HEK293 (cell line): ENCODE data around the gene MKLN1.
A peak's percentile ranks its signal among the peaks of the same experiment; 100 is the strongest.

Source experiments
- CTCF ChIA-PET: fragments of 350-600 bp; formaldehyde crosslinking; extraction: SDS; loops from one replicate; lab custom pipeline; 2021; ENCODE audit warnings: antibody characterized with exemption; lab: Yijun Ruan, JAX
- POLR2A ChIA-PET: fragments of 300-600 bp; formaldehyde crosslinking; extraction: SDS; loops from one replicate; lab custom pipeline; 2020; ENCODE audit warnings: antibody characterized with exemption, inconsistent platforms; lab: Yijun Ruan, JAX
- H3K27ac ChIP-seq: fragments of 200-500 bp; sonication (Bioruptor generic); 2 replicates; pipeline ENCODE4 v1.5.1; 2014; ENCODE audit warnings: low read depth, low read length, control low read depth, inconsistent platforms; ENCODE audit errors: extremely low read depth
- H3K36me3 ChIP-seq, 2 experiments: fragments of 200-500 bp in 1 of 2; sonication (Bioruptor generic) in 1 of 2; 1 replicate in 1 of 2; 2 replicates in 1 of 2; pipeline ENCODE4 v1.5.1; 2014 to 2017; ENCODE audit warnings: inconsistent platforms in 2 of 2, low read length in 2 of 2; ENCODE audit not compliant: control insufficient read depth in 2 of 2, insufficient read depth in 1 of 2
- H3K4me1 ChIP-seq: fragments of 200-500 bp; sonication (Bioruptor generic); 2 replicates; pipeline ENCODE4 v1.5.1; 2014; ENCODE audit warnings: mild to moderate bottlenecking, low read length, inconsistent platforms; ENCODE audit not compliant: control insufficient read depth, insufficient read depth
- H3K4me3 ChIP-seq: 2 replicates; pipeline ENCODE4 v1.5.1; 2011; ENCODE audit warnings: low read depth, mild to moderate bottlenecking, control low read depth, low read length, moderate library complexity
- H3K9me3 ChIP-seq: fragments of 200-500 bp; sonication (Bioruptor generic); 2 replicates; pipeline ENCODE4 v1.5.1; 2014; ENCODE audit warnings: low read depth, low read length, inconsistent platforms; ENCODE audit not compliant: control insufficient read depth, insufficient read depth
- BCL11A ChIP-seq: fragments of 450-650 bp; formaldehyde crosslinking; IDR thresholded peaks from 2 replicates; pipeline ENCODE4 v1.5.1; 2016; ENCODE audit warnings: low read depth, missing biosample characterization, missing genetic modification characterization
- MZF1 ChIP-seq: fragments of 450-650 bp; formaldehyde crosslinking; IDR thresholded peaks from 2 replicates; pipeline ENCODE4 v1.5.1; 2017; ENCODE audit warnings: missing biosample characterization, missing genetic modification characterization, borderline replicate concordance
- OSR2 ChIP-seq: fragments of 450-650 bp; formaldehyde crosslinking; IDR thresholded peaks from 2 replicates; pipeline ENCODE4 v1.5.1; 2016; ENCODE audit warnings: missing biosample characterization, missing genetic modification characterization
- SALL2 ChIP-seq: fragments of 450-650 bp; formaldehyde crosslinking; IDR thresholded peaks from 2 replicates; pipeline ENCODE4 v1.5.0; 2017; ENCODE audit warnings: missing biosample characterization, mild to moderate bottlenecking, missing genetic modification characterization, borderline replicate concordance
- SP7 ChIP-seq: fragments of 450-650 bp; formaldehyde crosslinking; IDR thresholded peaks from 2 replicates; pipeline ENCODE4 v1.5.1; 2016; ENCODE audit warnings: missing biosample characterization, missing genetic modification characterization
- ZBTB21 ChIP-seq: fragments of 450-650 bp; formaldehyde crosslinking; IDR thresholded peaks from 2 replicates; pipeline ENCODE4 v1.5.1; 2017; ENCODE audit warnings: missing biosample characterization, missing genetic modification characterization
- ZEB2 ChIP-seq: fragments of 450-650 bp; formaldehyde crosslinking; IDR thresholded peaks from 2 replicates; pipeline ENCODE4 v1.5.1; 2016; ENCODE audit warnings: missing biosample characterization, missing genetic modification characterization
- ZNF10 ChIP-seq: fragments of 450-650 bp; formaldehyde crosslinking; IDR thresholded peaks from 2 replicates; pipeline ENCODE4 v1.5.1; 2017; ENCODE audit warnings: missing biosample characterization, missing genetic modification characterization
- ZNF133 ChIP-seq: fragments of 450-650 bp; formaldehyde crosslinking; IDR thresholded peaks from 2 replicates; pipeline ENCODE4 v1.5.1; 2016; ENCODE audit warnings: missing biosample characterization, missing genetic modification characterization
- ZNF16 ChIP-seq: fragments of 450-650 bp; formaldehyde crosslinking; IDR thresholded peaks from 2 replicates; pipeline ENCODE4 v1.5.1; 2016; ENCODE audit warnings: low read depth, missing biosample characterization, missing genetic modification characterization
- ZNF175 ChIP-seq: fragments of 450-650 bp; formaldehyde crosslinking; IDR thresholded peaks from 2 replicates; pipeline ENCODE4 v1.5.1; 2016; ENCODE audit warnings: missing biosample characterization, missing genetic modification characterization
- ZNF596 ChIP-seq: fragments of 450-650 bp; IDR thresholded peaks from 2 replicates; pipeline ENCODE4 v1.5.0; 2018; ENCODE audit warnings: missing biosample characterization, mild to moderate bottlenecking, missing genetic modification characterization, moderate library complexity
- ZNF629 ChIP-seq: fragments of 450-650 bp; formaldehyde crosslinking; IDR thresholded peaks from 2 replicates; pipeline ENCODE4 v1.5.1; 2017; ENCODE audit warnings: missing biosample characterization, missing genetic modification characterization
- ZNF664 ChIP-seq: fragments of 450-650 bp; formaldehyde crosslinking; IDR thresholded peaks from 2 replicates; pipeline ENCODE4 v1.5.1; 2016; ENCODE audit warnings: missing biosample characterization, missing genetic modification characterization
- ZNF76 ChIP-seq: fragments of 450-650 bp; formaldehyde crosslinking; IDR thresholded peaks from 2 replicates; pipeline ENCODE4; 2016; ENCODE audit warnings: low read depth, missing biosample characterization, missing genetic modification characterization, borderline replicate concordance
- ZNF792 ChIP-seq: fragments of 450-650 bp; formaldehyde crosslinking; IDR thresholded peaks from 2 replicates; pipeline ENCODE4 v1.5.1; 2016; ENCODE audit warnings: missing biosample characterization, missing genetic modification characterization
- TF ChIP-seq, protein P1 (sequence below): fragments of 450-650 bp; formaldehyde crosslinking; IDR thresholded peaks from 2 replicates; pipeline ENCODE4 v1.5.1; 2016; ENCODE audit warnings: missing biosample characterization, missing genetic modification characterization
- TF ChIP-seq, protein P2 (sequence below): fragments of 450-650 bp; formaldehyde crosslinking; IDR thresholded peaks from 2 replicates; pipeline ENCODE4 v1.5.1; 2017; ENCODE audit warnings: missing biosample characterization, missing genetic modification characterization
- TF ChIP-seq, protein P3 (sequence below): fragments of 450-650 bp; formaldehyde crosslinking; IDR thresholded peaks from 2 replicates; pipeline ENCODE4 v1.5.1; 2016; ENCODE audit warnings: missing biosample characterization, missing genetic modification characterization
- TF ChIP-seq, protein P4 (sequence below): fragments of 450-650 bp; formaldehyde crosslinking; IDR thresholded peaks from 2 replicates; pipeline ENCODE4 v1.5.1; 2016; ENCODE audit warnings: missing biosample characterization, missing genetic modification characterization, low read depth
- TF ChIP-seq, protein P5 (sequence below): fragments of 450-650 bp; IDR thresholded peaks from 2 replicates; pipeline ENCODE4 v1.5.1; 2018; ENCODE audit warnings: missing biosample characterization, missing genetic modification characterization

The MKLN1 gene

DNA sequence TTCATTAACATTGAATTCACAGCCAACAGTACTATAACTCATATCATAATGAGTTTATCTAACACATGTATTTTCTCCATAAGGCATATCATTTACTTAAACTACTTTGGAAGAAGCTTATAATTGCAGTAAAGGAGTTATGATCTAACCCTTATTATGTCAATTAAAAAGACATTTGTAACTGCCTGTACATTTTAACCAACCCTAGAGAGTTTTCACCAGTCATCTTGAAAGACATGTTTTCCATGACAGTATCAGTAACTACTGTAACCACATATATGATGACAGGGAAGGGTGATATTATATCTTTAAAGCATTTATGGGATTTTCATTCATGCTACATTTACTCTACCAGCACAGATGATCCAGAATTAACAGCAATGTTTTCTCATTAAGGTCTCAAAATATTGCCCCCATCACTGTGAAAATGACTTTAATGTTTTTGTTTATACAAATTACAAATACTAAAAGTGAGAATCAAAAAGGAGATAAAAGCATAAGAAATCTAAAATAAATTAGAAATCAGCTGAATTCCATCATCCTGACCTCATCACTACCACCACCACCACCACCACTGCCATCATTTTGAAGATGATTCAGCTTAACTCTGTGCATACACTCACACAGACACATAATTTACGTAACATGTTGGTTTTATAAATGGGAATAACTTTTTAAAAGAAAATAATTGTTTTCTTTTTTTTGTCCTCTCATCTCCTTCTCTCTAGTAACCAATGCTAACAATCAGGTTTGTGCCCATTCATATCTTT, 53.6 kb downstream of the MKLN1 start (continued):
- TF ChIP-seq, protein P1, sequence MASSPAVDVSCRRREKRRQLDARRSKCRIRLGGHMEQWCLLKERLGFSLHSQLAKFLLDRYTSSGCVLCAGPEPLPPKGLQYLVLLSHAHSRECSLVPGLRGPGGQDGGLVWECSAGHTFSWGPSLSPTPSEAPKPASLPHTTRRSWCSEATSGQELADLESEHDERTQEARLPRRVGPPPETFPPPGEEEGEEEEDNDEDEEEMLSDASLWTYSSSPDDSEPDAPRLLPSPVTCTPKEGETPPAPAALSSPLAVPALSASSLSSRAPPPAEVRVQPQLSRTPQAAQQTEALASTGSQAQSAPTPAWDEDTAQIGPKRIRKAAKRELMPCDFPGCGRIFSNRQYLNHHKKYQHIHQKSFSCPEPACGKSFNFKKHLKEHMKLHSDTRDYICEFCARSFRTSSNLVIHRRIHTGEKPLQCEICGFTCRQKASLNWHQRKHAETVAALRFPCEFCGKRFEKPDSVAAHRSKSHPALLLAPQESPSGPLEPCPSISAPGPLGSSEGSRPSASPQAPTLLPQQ (tag by site-specific recombination): no peak
- TF ChIP-seq ZNF76 (tag by site-specific recombination): no peak
- TF ChIP-seq ZBTB21 (tag by site-specific recombination): no peak
- no peak for TF ChIP-seq SALL2 (tag by site-specific recombination)
- 0 out of 2 replicates have a peak, but pooled peaks have one; percentile 20 for TF ChIP-seq ZEB2 (tag by site-specific recombination)
- TF ChIP-seq, protein P2, sequence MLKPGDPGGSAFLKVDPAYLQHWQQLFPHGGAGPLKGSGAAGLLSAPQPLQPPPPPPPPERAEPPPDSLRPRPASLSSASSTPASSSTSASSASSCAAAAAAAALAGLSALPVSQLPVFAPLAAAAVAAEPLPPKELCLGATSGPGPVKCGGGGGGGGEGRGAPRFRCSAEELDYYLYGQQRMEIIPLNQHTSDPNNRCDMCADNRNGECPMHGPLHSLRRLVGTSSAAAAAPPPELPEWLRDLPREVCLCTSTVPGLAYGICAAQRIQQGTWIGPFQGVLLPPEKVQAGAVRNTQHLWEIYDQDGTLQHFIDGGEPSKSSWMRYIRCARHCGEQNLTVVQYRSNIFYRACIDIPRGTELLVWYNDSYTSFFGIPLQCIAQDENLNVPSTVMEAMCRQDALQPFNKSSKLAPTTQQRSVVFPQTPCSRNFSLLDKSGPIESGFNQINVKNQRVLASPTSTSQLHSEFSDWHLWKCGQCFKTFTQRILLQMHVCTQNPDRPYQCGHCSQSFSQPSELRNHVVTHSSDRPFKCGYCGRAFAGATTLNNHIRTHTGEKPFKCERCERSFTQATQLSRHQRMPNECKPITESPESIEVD: peak; percentile 59; the same call in 1 of the 2 replicates
- TF ChIP-seq ZNF596 (tag by site-specific recombination): no peak
- TF ChIP-seq ZNF10 (tag by site-specific recombination): no peak
- no peak for TF ChIP-seq ZNF792
- TF ChIP-seq SP7 (tag by site-specific recombination): peak; percentile 73
- no peak for TF ChIP-seq ZNF133 (tag by site-specific recombination)
- no peak for TF ChIP-seq ZNF664 (tag by site-specific recombination)
- TF ChIP-seq BCL11A (tag by site-specific recombination): no peak
- TF ChIP-seq, protein P3, sequence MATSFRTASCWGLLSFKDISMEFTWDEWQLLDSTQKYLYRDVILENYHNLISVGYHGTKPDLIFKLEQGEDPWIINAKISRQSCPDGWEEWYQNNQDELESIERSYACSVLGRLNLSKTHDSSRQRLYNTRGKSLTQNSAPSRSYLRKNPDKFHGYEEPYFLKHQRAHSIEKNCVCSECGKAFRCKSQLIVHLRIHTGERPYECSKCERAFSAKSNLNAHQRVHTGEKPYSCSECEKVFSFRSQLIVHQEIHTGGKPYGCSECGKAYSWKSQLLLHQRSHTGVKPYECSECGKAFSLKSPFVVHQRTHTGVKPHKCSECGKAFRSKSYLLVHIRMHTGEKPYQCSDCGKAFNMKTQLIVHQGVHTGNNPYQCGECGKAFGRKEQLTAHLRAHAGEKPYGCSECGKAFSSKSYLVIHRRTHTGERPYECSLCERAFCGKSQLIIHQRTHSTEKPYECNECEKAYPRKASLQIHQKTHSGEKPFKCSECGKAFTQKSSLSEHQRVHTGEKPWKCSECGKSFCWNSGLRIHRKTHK: no peak
- TF ChIP-seq ZNF175 (tag by site-specific recombination): no peak
- no peak for TF ChIP-seq ZNF16 (tag by site-specific recombination)
- peak; percentile 28; the same call in 1 of the 2 replicates for TF ChIP-seq OSR2

DNA sequence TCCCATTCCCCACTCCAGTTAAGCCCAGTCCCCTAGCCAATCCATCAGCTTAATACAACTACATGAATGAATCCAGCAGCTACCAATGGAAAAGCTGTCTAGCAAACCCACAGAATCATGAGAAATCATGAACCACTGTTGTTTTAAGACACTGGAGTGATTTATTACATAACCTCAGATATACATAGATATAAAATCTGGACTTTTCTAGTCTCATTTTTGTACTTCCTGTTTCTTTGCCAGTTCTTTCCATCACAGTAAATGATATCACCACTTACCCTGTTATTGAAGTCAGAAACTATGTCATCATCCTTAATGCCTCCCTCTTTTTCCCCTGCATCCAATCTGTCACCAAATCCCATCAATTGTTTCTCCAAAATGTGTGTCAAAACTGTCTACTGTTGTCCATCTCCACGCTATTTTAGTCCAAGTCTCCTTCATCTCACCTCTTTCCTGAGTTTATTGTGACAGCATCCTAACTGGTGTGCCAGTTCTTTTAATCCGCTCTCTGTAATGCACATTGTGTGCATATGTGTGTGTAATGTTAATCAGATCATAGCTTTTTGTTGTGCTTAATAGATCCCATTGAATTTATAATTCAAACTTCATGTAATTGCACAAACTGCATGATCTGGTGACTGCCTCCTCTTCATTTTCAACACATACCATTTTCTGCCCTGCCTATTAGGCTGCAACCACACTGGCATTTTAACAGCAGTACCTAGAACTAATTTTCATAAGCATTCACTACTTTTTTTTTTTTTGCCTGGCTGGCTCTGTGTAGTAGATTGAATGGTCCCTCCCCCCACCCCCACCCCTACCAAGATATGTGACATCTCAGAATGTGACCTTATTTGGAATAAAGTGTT, 56.0 kb downstream of the MKLN1 start:
- CTCF ChIA-PET: no interaction called here
- TF ChIP-seq MZF1 (tag by site-specific recombination): peak; percentile 24; the same call in 1 of the 2 replicates
- TF ChIP-seq ZNF629: peak; percentile 58
- TF ChIP-seq, protein P4, sequence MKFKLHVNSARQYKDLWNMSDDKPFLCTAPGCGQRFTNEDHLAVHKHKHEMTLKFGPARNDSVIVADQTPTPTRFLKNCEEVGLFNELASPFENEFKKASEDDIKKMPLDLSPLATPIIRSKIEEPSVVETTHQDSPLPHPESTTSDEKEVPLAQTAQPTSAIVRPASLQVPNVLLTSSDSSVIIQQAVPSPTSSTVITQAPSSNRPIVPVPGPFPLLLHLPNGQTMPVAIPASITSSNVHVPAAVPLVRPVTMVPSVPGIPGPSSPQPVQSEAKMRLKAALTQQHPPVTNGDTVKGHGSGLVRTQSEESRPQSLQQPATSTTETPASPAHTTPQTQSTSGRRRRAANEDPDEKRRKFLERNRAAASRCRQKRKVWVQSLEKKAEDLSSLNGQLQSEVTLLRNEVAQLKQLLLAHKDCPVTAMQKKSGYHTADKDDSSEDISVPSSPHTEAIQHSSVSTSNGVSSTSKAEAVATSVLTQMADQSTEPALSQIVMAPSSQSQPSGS (tag by site-specific recombination): peak; percentile 88
- TF ChIP-seq SP7 (tag by site-specific recombination): peak; percentile 44
- TF ChIP-seq, protein P5, sequence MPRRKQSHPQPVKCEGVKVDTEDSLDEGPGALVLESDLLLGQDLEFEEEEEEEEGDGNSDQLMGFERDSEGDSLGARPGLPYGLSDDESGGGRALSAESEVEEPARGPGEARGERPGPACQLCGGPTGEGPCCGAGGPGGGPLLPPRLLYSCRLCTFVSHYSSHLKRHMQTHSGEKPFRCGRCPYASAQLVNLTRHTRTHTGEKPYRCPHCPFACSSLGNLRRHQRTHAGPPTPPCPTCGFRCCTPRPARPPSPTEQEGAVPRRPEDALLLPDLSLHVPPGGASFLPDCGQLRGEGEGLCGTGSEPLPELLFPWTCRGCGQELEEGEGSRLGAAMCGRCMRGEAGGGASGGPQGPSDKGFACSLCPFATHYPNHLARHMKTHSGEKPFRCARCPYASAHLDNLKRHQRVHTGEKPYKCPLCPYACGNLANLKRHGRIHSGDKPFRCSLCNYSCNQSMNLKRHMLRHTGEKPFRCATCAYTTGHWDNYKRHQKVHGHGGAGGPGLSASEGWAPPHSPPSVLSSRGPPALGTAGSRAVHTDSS (tag by site-specific recombination): no peak
- TF ChIP-seq, all 188 proteins: peak for 4
- no peak overlapping the region for H3K27ac ChIP-seq
- no peaks in the 10 kb centered on the region for H3K4me1 ChIP-seq
- no peaks in the 10 kb centered on the region for H3K9me3 ChIP-seq
- POLR2A ChIA-PET: interaction anchor here (0.6 to 1.0 kb wide), 2 partner anchors 10 to 56 kb away, joined by 3 read pairs; partner anchors contain the start of gene MKLN1
- H3K4me3 ChIP-seq: no peak overlapping the region
- H3K36me3 ChIP-seq: no peaks in the 10 kb centered on the region; a peak in 1 of 3 replicates
